Measurements from ENCODE around the gene ESYT2. TPM values are rescaled to one million over a fixed set of nuclear protein-coding genes. Genes with fewer than 3 reads are reported as not detected.

ESYT2 gene
- total RNA-seq, 1 donor from 2014 or later, result 60.9 TPM

DNA sequence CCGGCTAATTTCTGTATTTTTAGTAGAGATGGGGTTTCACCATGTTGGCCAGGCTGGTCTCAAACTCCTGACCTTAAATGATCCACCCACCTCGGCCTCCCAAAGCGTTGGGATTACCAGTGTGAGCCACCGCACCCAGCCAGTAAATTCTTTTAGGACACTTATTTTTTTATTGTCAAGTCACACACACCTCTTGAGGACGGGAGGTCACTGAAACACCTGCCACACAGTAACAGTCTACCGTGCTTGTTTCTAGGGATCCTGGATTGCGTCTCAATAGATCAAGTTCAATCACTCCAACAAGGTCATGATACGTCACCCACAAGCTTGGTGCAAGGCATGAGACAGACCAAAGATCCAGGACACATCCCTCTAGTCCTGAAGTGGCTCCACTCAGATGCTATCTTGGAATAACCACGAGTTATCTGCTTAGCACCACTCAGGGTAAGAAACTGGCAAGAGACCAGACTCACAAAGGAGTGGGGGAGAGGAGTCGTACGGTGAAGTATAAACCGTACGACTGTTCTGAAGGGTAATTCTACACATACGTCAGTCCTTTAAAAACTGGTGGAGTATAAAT is 65.8 kb downstream of the ESYT2 start:
- DNase-seq (ENCODE audit: low read depth) (no peak), FAIRE-seq (no peak)
- Histone ChIP-seq H3K27ac (ENCODE audit: low read depth, low read length) (no peak overlapping the region), H2AFZ (ENCODE audit: low read depth, low read length) (no peak overlapping the region), H4K20me1 (ENCODE audit: insufficient read depth, low read length) (no peaks in the 10 kb centered on the region), H3K9ac (ENCODE audit: low read length) (no peak overlapping the region), H3K4me1 (ENCODE audit: insufficient read depth, low read length) (no peaks in the 10 kb centered on the region), H3K36me3 (ENCODE audit: insufficient read depth, low read length) (peaks cover 28% of the 10 kb centered on the region), H3K79me2 (ENCODE audit: insufficient read depth, low read length) (no peaks in the 10 kb centered on the region), H3K4me2 (ENCODE audit: low read length) (no peak overlapping the region), H3K27me3 (ENCODE audit: insufficient read depth, low read length) (no peaks in the 10 kb centered on the region), H3K9me3 (ENCODE audit: insufficient read depth, low read depth, low read length) (no peaks in the 10 kb centered on the region), H3K4me3 (ENCODE audit: insufficient read depth, low read depth, low read length) (no peak overlapping the region)
- no peak overlapping the region for H3K27ac Mint-ChIP-seq (ENCODE audit: unreplicated experiment)
- peaks cover 13% of the 10 kb centered on the region for H3K36me3 Mint-ChIP-seq (ENCODE audit: low read depth, unreplicated experiment)
- H3K4me1 Mint-ChIP-seq (ENCODE audit: low read depth, unreplicated experiment), result no peaks in the 10 kb centered on the region
- H3K27me3 Mint-ChIP-seq (ENCODE audit: low read depth, unreplicated experiment), result no peaks in the 10 kb centered on the region
- no peak for TF ChIP-seq EZH2 (IDR thresholded peaks at IDR 0.05; ENCODE audit: insufficient read depth, low read length)
- TF ChIP-seq, protein P1, sequence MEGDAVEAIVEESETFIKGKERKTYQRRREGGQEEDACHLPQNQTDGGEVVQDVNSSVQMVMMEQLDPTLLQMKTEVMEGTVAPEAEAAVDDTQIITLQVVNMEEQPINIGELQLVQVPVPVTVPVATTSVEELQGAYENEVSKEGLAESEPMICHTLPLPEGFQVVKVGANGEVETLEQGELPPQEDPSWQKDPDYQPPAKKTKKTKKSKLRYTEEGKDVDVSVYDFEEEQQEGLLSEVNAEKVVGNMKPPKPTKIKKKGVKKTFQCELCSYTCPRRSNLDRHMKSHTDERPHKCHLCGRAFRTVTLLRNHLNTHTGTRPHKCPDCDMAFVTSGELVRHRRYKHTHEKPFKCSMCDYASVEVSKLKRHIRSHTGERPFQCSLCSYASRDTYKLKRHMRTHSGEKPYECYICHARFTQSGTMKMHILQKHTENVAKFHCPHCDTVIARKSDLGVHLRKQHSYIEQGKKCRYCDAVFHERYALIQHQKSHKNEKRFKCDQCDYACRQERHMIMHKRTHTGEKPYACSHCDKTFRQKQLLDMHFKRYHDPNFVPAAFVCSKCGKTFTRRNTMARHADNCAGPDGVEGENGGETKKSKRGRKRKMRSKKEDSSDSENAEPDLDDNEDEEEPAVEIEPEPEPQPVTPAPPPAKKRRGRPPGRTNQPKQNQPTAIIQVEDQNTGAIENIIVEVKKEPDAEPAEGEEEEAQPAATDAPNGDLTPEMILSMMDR (IDR thresholded peaks at IDR 0.05; ENCODE audit: insufficient read depth, low read depth, low read length), result no peak
- no peak overlapping the region for H3K4me3 Mint-ChIP-seq (ENCODE audit: unreplicated experiment)
- H3K9me3 Mint-ChIP-seq (ENCODE audit: unreplicated experiment), result no peaks in the 10 kb centered on the region

DNA sequence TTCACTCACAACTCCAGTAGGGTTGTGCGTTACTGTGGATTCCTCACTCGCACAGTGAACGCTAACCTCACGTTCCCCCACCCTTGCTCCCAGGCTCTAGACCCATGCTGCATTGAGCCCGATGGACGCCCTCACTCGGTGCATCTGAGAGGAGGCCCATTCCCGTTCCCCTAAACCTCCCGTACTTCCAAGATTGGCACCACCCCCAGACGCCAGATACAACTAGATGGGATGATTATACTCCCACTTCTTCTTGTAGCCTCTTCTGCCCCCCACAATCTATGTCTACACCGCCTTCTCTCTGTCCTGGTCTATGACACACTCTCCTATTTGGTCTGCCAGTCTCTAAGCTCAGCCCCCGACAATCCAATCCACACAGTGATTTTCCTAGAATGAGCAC is 67.4 kb downstream of the ESYT2 start:
- H3K27me3 Mint-ChIP-seq (ENCODE audit: low read depth, unreplicated experiment), result no peaks in the 10 kb centered on the region
- no peak for DNase-seq (ENCODE audit: low read depth)
- peaks cover 15% of the 10 kb centered on the region for H3K36me3 Mint-ChIP-seq (ENCODE audit: low read depth, unreplicated experiment)
- Histone ChIP-seq H3K27me3 (ENCODE audit: insufficient read depth, low read length) (no peaks in the 10 kb centered on the region), H3K9me3 (ENCODE audit: insufficient read depth, low read depth, low read length) (no peaks in the 10 kb centered on the region), H4K20me1 (ENCODE audit: insufficient read depth, low read length) (no peaks in the 10 kb centered on the region), H3K4me3 (ENCODE audit: insufficient read depth, low read depth, low read length) (no peak overlapping the region), H3K79me2 (ENCODE audit: insufficient read depth, low read length) (no peaks in the 10 kb centered on the region), H3K4me2 (ENCODE audit: low read length) (no peak overlapping the region), H3K27ac (ENCODE audit: low read depth, low read length) (no peak overlapping the region), H3K4me1 (ENCODE audit: insufficient read depth, low read length) (no peaks in the 10 kb centered on the region), H3K9ac (ENCODE audit: low read length) (no peak overlapping the region), H3K36me3 (ENCODE audit: insufficient read depth, low read length) (peaks cover 32% of the 10 kb centered on the region), H2AFZ (ENCODE audit: low read depth, low read length) (no peak overlapping the region)
- H3K27ac Mint-ChIP-seq (ENCODE audit: unreplicated experiment), result no peak overlapping the region
- H3K9me3 Mint-ChIP-seq (ENCODE audit: unreplicated experiment), result no peaks in the 10 kb centered on the region
- no peak for FAIRE-seq
- H3K4me3 Mint-ChIP-seq (ENCODE audit: unreplicated experiment), result no peak overlapping the region
- no peaks in the 10 kb centered on the region for H3K4me1 Mint-ChIP-seq (ENCODE audit: low read depth, unreplicated experiment)
- TF ChIP-seq, protein P1 (IDR thresholded peaks at IDR 0.05; ENCODE audit: insufficient read depth, low read depth, low read length), result no peak
- no peak for TF ChIP-seq EZH2 (IDR thresholded peaks at IDR 0.05; ENCODE audit: insufficient read depth, low read length)

DNA sequence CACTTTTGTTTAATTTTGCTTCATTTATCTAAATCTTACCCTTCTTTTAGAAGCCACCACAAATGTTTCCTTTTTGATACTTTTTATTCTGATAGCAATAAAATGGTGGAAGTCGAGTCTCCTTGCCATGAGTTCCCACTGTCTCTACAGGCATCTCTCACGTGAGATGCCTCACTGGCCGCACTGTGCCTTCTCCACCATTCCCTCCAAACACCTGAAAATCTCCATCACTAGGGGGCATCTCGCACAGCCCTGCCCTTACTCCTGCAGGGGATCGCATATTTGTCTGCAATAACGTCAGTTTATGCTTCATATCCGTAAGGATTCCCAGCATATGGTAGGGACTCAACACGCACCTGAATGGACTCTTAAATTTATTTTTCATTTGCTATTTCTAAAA is 68.4 kb downstream of the ESYT2 start:
- H3K4me1 Mint-ChIP-seq (ENCODE audit: low read depth, unreplicated experiment), result no peaks in the 10 kb centered on the region
- no peak for DNase-seq (ENCODE audit: low read depth)
- peaks cover 17% of the 10 kb centered on the region for H3K36me3 Mint-ChIP-seq (ENCODE audit: low read depth, unreplicated experiment)
- Histone ChIP-seq H3K27ac (ENCODE audit: low read depth, low read length) (no peak overlapping the region), H3K36me3 (ENCODE audit: insufficient read depth, low read length) (peaks cover 37% of the 10 kb centered on the region), H2AFZ (ENCODE audit: low read depth, low read length) (no peak overlapping the region), H3K4me3 (ENCODE audit: insufficient read depth, low read depth, low read length) (no peak overlapping the region), H3K27me3 (ENCODE audit: insufficient read depth, low read length) (no peaks in the 10 kb centered on the region), H3K4me2 (ENCODE audit: low read length) (no peak overlapping the region), H3K79me2 (ENCODE audit: insufficient read depth, low read length) (no peaks in the 10 kb centered on the region), H3K9ac (ENCODE audit: low read length) (no peak overlapping the region), H3K9me3 (ENCODE audit: insufficient read depth, low read depth, low read length) (no peaks in the 10 kb centered on the region), H3K4me1 (ENCODE audit: insufficient read depth, low read length) (no peaks in the 10 kb centered on the region), H4K20me1 (ENCODE audit: insufficient read depth, low read length) (no peaks in the 10 kb centered on the region)
- FAIRE-seq, result no peak
- H3K9me3 Mint-ChIP-seq (ENCODE audit: unreplicated experiment), result no peaks in the 10 kb centered on the region
- H3K27ac Mint-ChIP-seq (ENCODE audit: unreplicated experiment), result no peak overlapping the region
- H3K27me3 Mint-ChIP-seq (ENCODE audit: low read depth, unreplicated experiment), result no peaks in the 10 kb centered on the region
- TF ChIP-seq EZH2 (IDR thresholded peaks at IDR 0.05; ENCODE audit: insufficient read depth, low read length), result no peak
- TF ChIP-seq, protein P1 (IDR thresholded peaks at IDR 0.05; ENCODE audit: insufficient read depth, low read depth, low read length), result no peak
- no peak overlapping the region for H3K4me3 Mint-ChIP-seq (ENCODE audit: unreplicated experiment)

All from astrocyte (in vitro differentiated cells and primary cell).